Urinary bladder (tissue), 4 donors: Measurements from ENCODE around the gene HSPB6. TPM values are rescaled to one million over a fixed set of nuclear protein-coding genes. Genes with fewer than 3 reads are reported as not detected.
A peak's percentile ranks its signal among the peaks of the same experiment; 100 is the strongest.

Experiments used
- DNase-seq: peaks from one replicate; pipeline ENCODE4 v3.0.0-alpha.2; 2015; ENCODE audit errors: extremely low spot score
- H3K27ac ChIP-seq: one replicate; pipeline ENCODE4 v1.5.1; 2013; ENCODE audit warnings: low read depth, mild to moderate bottlenecking, moderate library complexity
- H3K36me3 ChIP-seq: one replicate; pipeline ENCODE4 v1.6.1; 2013; ENCODE audit warnings: mild to moderate bottlenecking, moderate library complexity; ENCODE audit not compliant: insufficient read depth
- H3K4me1 ChIP-seq: one replicate; pipeline ENCODE4 v1.6.1; 2013; ENCODE audit warnings: mild to moderate bottlenecking, moderate library complexity; ENCODE audit not compliant: insufficient read depth
- H3K4me3 ChIP-seq: one replicate; pipeline ENCODE4 v1.5.1; 2013; ENCODE audit warnings: low read depth, low read length
- WGBS: extraction: QIAGEN DNeasy Blood & Tissue Kit; methylation state at CpG from one replicate; pipeline ENCODE4 v1.1.7; 2013; 5-methylcytosine and 5-hydroxymethylcytosine counted together
- polyA plus RNA-seq: library from polyadenylated mRNA; stranded (reverse); fragments of 200-250 nt; gene quantifications from one replicate; pipeline ENCODE4 v1.2.3, GENCODE V29; 2013
- total RNA-seq: library from RNA; depleted of rRNA; stranded (reverse); fragments of >200 nt; gene quantifications from one replicate; pipeline ENCODE4 v1.2.3, GENCODE V29; 2014
- donor health status: healthy with polysubstance abuse.
- donor health status: healthy.

HSPB6 gene
- total and polyA plus RNA-seq, 2 donors: 25.4 to 657 TPM

- H3K4me1 ChIP-seq: no peaks in the 10 kb centered on the region
- no peak overlapping the region for H3K27ac ChIP-seq
- no peak overlapping the region for H3K4me3 ChIP-seq
- WGBS: 86% methylated on average over 11 of the region's 11 CpGs
- no peak for DNase-seq
- no peaks in the 10 kb centered on the region for H3K36me3 ChIP-seq
Observed at GRCh38 chr19:35766571-35767104, 9.8 kb upstream of the HSPB6 start.

- no peaks in the 10 kb centered on the region for H3K36me3 ChIP-seq
- no peak for DNase-seq
- H3K4me3 ChIP-seq: no peak overlapping the region
- no peak overlapping the region for H3K27ac ChIP-seq
- H3K4me1 ChIP-seq: no peaks in the 10 kb centered on the region
- 93% methylated on average over 17 of the region's 17 CpGs for WGBS
Observed at GRCh38 chr19:35764432-35765315, 7.8 kb upstream of the HSPB6 start.

GRCh38 chr19:35760711-35761349, 4.0 kb upstream of the HSPB6 start:
- Histone ChIP-seq H3K4me3 (no peak overlapping the region), H3K27ac (no peak overlapping the region), H3K4me1 (no peaks in the 10 kb centered on the region), H3K36me3 (no peaks in the 10 kb centered on the region)
- WGBS: 94% methylated on average over 4 of the region's 4 CpGs
- no peak for DNase-seq

- WGBS: 94% methylated on average over 2 of the region's 2 CpGs
- no peak overlapping the region for H3K27ac ChIP-seq
- DNase-seq: no peak
- no peaks in the 10 kb centered on the region for H3K36me3 ChIP-seq
- no peak overlapping the region for H3K4me3 ChIP-seq
- no peaks in the 10 kb centered on the region for H3K4me1 ChIP-seq
Observed at GRCh38 chr19:35759697-35760096, 2.9 kb upstream of the HSPB6 start.

GRCh38 chr19:35757749-35758608, 1.1 kb upstream of the HSPB6 start, which contains the start of gene PROSER3:
Gene PROSER3 (plus strand): TSS chr19:35758176. CDS start chr19:35758216, 40 bp downstream.
- DNase-seq: peak; percentile 98
- under 1% methylated on average over 53 of the region's 53 CpGs for WGBS

GRCh38 chr19:35757231-35757748, 461 bp upstream of the HSPB6 start:
- H3K36me3 ChIP-seq: no peaks in the 10 kb centered on the region
- peak; percentile 72 for DNase-seq
- H3K4me3 ChIP-seq: peak overlapping the region; percentile 51
- peak overlapping the region; percentile 84 for H3K27ac ChIP-seq
- 3% methylated on average over 19 of the region's 19 CpGs for WGBS
- no peaks in the 10 kb centered on the region for H3K4me1 ChIP-seq

More at GRCh38 chr19:35757749-35758608, 1.1 kb upstream of the HSPB6 start, which contains the start of gene PROSER3:
- H3K4me3 ChIP-seq: peak within 1 kb of the TSS; percentile 64
- peak within 1 kb of the TSS; percentile 92 for H3K27ac ChIP-seq
- H3K4me1 ChIP-seq: no peaks in the 10 kb centered on the region
- H3K36me3 ChIP-seq: no peaks in the 10 kb centered on the region

- WGBS: 6% methylated on average over 74 of the region's 74 CpGs
- peak overlapping the region; percentile 84 for H3K27ac ChIP-seq
- peak overlapping the region; percentile 51 for H3K4me3 ChIP-seq
- no peak for DNase-seq
- no peaks in the 10 kb centered on the region for H3K4me1 ChIP-seq
- H3K36me3 ChIP-seq: no peaks in the 10 kb centered on the region
Observed at GRCh38 chr19:35755550-35756376, 1.1 kb downstream of the HSPB6 start.

GRCh38 chr19:35755131-35755549, 1.7 kb downstream of the HSPB6 start:
- H3K4me3 ChIP-seq: peak overlapping the region; percentile 51
- H3K4me1 ChIP-seq: no peaks in the 10 kb centered on the region
- peak overlapping the region; percentile 78 for H3K27ac ChIP-seq
- DNase-seq: no peak
- 20% methylated on average over 17 of the region's 17 CpGs for WGBS
- no peaks in the 10 kb centered on the region for H3K36me3 ChIP-seq

- no peak for DNase-seq
- 53% methylated on average over 13 of the region's 13 CpGs for WGBS
- no peak overlapping the region for H3K4me3 ChIP-seq
- peak overlapping the region; percentile 78 for H3K27ac ChIP-seq
- H3K4me1 ChIP-seq: no peaks in the 10 kb centered on the region
- no peaks in the 10 kb centered on the region for H3K36me3 ChIP-seq
Observed at GRCh38 chr19:35754370-35755130, 2.3 kb downstream of the HSPB6 start.

GRCh38 chr19:35753634-35754369, 3.0 kb downstream of the HSPB6 start:
- H3K4me3 ChIP-seq: no peak overlapping the region
- WGBS: 86% methylated on average over 20 of the region's 20 CpGs
- H3K27ac ChIP-seq: no peak overlapping the region
- DNase-seq: no peak
- H3K36me3 ChIP-seq: no peaks in the 10 kb centered on the region
- H3K4me1 ChIP-seq: no peaks in the 10 kb centered on the region

GRCh38 chr19:35752746-35753350, 4.0 kb downstream of the HSPB6 start:
- H3K4me1 ChIP-seq: no peaks in the 10 kb centered on the region
- no peak overlapping the region for H3K27ac ChIP-seq
- 92% methylated on average over 20 of the region's 20 CpGs for WGBS
- DNase-seq: no peak
- no peak overlapping the region for H3K4me3 ChIP-seq
- H3K36me3 ChIP-seq: no peaks in the 10 kb centered on the region
